Measurements from ENCODE around the gene BLOC1S1. TPM values are rescaled to one million over a fixed set of nuclear protein-coding genes. Genes with fewer than 3 reads are reported as not detected.
A peak's percentile ranks its signal among the peaks of the same experiment; 100 is the strongest.

Gene BLOC1S1
- polyA plus RNA-seq, 2 of the 4 experiments (the other 2 are of a cell fraction): 112 to 138 TPM

GRCh38 chr12:55728186-55728938, 12.5 kb downstream of the BLOC1S1 start:
- peak; percentile 42 for TF ChIP-seq PHF8 (IDR thresholded peaks at IDR 0.05; ENCODE audit: borderline replicate concordance, low read depth)
- TF ChIP-seq MAZ (IDR thresholded peaks at IDR 0.05; ENCODE audit: borderline replicate concordance, low read depth, low read length): no peak; the same call in 1 of the 2 replicates
- TF ChIP-seq FOSB (CRISPR knock-in tag; IDR thresholded peaks at IDR 0.05): 0 out of 2 replicates have a peak, but pooled peaks have one; percentile 56
- peak; percentile 20; the same call in 1 of the 2 replicates for TF ChIP-seq MAX (IDR thresholded peaks at IDR 0.05)
- Histone ChIP-seq H3K27ac (peak overlapping the region; percentile 97), H3K4me3 (peak overlapping the region; percentile 76), H3K4me1 (peaks cover 40% of the 10 kb centered on the region), H3K4me2 (peak overlapping the region; percentile 98), H3K9me3 (no peaks in the 10 kb centered on the region)
- POLR2A ChIA-PET: interaction anchor here (0.9 to 2.4 kb wide), 7 partner anchors 10 to 246 kb away, joined by 3 to 18 read pairs (median 6); partner anchors contain the start of genes BLOC1S1, ORMDL2, RAB5B and SARNP
- ATAC-seq (peak; percentile 35 to 36), FAIRE-seq (no peak), DNase-seq (ENCODE audit: low read depth in 1 of 2, low spot score in 1 of 2) (peak; percentile 39 to 60)
- 1% methylated on average over 20 of the region's 61 CpGs for WGBS (ENCODE audit: missing lambda C conversion rate)
- CTCF ChIA-PET: interaction anchor here (1.0 to 3.9 kb wide), 6 partner anchors 8 to 212 kb away, joined by 3 to 58 read pairs (median 5); partner anchors contain the start of genes GDF11 and RDH5

- ATAC-seq (peak; percentile 78 to 87), FAIRE-seq (peak; percentile 77), DNase-seq (ENCODE audit: low read depth in 1 of 2, low spot score in 1 of 2) (peak; percentile 91 to 98)
- Histone ChIP-seq H3K4me2 (peak within 1 kb of the TSS; percentile 98), H3K4me3 (peak within 1 kb of the TSS; percentile 76), H3K9me3 (no peaks in the 10 kb centered on the region), H3K4me1 (peaks cover 34% of the 10 kb centered on the region), H3K27ac (peak within 1 kb of the TSS; percentile 97)
- POLR2A ChIA-PET: interaction anchor here (0.9 to 2.4 kb wide), 9 partner anchors 9 to 245 kb away, joined by 3 to 18 read pairs (median 7); partner anchors contain the start of genes BLOC1S1, DNAJC14, ORMDL2 and RAB5B
- CTCF ChIA-PET: interaction anchor here (1.0 to 3.9 kb wide), 8 partner anchors 9 to 211 kb away, joined by 3 to 58 read pairs (median 4); partner anchors contain the start of genes GDF11 and RDH5
- 1% methylated on average over 18 of the region's 61 CpGs for WGBS (ENCODE audit: missing lambda C conversion rate)
- TF ChIP-seq MAX (IDR thresholded peaks at IDR 0.05) (peak; percentile 96), BHLHE40 (IDR thresholded peaks at IDR 0.05; ENCODE audit: low read depth, low read length) (0 out of 2 replicates have a peak, but pooled peaks have one; percentile 10), NFE2L2 (conservative IDR thresholded peaks at IDR 0.05; ENCODE audit: low read length) (no peak), FOSB (CRISPR knock-in tag; IDR thresholded peaks at IDR 0.05) (no peak), GATA3 (IDR thresholded peaks at IDR 0.05; ENCODE audit: borderline replicate concordance) (peak; percentile 71), NR3C1 (IDR thresholded peaks at IDR 0.05) (no peak), CTCF (IDR thresholded peaks at IDR 0.05) (no peak), FOSL2 (IDR thresholded peaks at IDR 0.05) (peak; percentile 58), FOSL2 (CRISPR knock-in tag; IDR thresholded peaks at IDR 0.05) (peak; percentile 96), TFCP2L1 (CRISPR knock-in tag; IDR thresholded peaks at IDR 0.05) (0 out of 2 replicates have a peak, but pooled peaks have one; percentile 56), POLR2A (IDR thresholded peaks at IDR 0.05; ENCODE audit: low read length) (peak; percentile 46), E2F6 (IDR thresholded peaks at IDR 0.05; ENCODE audit: borderline replicate concordance, low read depth) (peak; percentile 61), EP300 (IDR thresholded peaks at IDR 0.05) (peak in 1 of 2 experiments; percentile 26; a peak in 1 of 5 replicates), PBX3 (IDR thresholded peaks at IDR 0.05) (peak; percentile 90), POLR2AphosphoS2 (conservative IDR thresholded peaks at IDR 0.05; ENCODE audit: low read length) (no peak), JUN (IDR thresholded peaks at IDR 0.05) (peak; percentile 56 to 81; a peak in 3 of 5 replicates), HOXB5 (CRISPR knock-in tag; IDR thresholded peaks at IDR 0.05) (peak; percentile 11; the same call in 1 of the 2 replicates), RNF2 (IDR thresholded peaks at IDR 0.05; ENCODE audit: borderline replicate concordance, low read depth) (no peak), MYC (IDR thresholded peaks at IDR 0.05; ENCODE audit: borderline replicate concordance, low read length) (peak; percentile 99), USF2 (IDR thresholded peaks at IDR 0.05) (peak; percentile 90), HMGXB4 (CRISPR knock-in tag; IDR thresholded peaks at IDR 0.05; ENCODE audit: borderline replicate concordance) (0 out of 2 replicates have a peak, but pooled peaks have one; percentile 15)
These were observed 13.3 kb downstream of the BLOC1S1 start, which contains the start of gene CD63 for GRCh38 chr12:55728939-55729818. TSS of gene CD63 (minus strand) at chr12:55729009. CDS start at chr12:55728341, 668 bp downstream.

All from A549 (cell line).